HL-60 (cell line): ENCODE results near the gene CRIP1.

Experiments
- POLR2AphosphoS5 ChIP-seq: IDR thresholded peaks from 2 replicates; pipeline ENCODE4 v1.6.1; 2012; ENCODE audit warnings: low read depth
- TF ChIP-seq, protein P1 (sequence below): IDR thresholded peaks from one replicate; pipeline ENCODE4 v1.5.1; 2011; ENCODE audit warnings: low read length, control low read depth, inconsistent platforms; ENCODE audit not compliant: insufficient read depth

DNA sequence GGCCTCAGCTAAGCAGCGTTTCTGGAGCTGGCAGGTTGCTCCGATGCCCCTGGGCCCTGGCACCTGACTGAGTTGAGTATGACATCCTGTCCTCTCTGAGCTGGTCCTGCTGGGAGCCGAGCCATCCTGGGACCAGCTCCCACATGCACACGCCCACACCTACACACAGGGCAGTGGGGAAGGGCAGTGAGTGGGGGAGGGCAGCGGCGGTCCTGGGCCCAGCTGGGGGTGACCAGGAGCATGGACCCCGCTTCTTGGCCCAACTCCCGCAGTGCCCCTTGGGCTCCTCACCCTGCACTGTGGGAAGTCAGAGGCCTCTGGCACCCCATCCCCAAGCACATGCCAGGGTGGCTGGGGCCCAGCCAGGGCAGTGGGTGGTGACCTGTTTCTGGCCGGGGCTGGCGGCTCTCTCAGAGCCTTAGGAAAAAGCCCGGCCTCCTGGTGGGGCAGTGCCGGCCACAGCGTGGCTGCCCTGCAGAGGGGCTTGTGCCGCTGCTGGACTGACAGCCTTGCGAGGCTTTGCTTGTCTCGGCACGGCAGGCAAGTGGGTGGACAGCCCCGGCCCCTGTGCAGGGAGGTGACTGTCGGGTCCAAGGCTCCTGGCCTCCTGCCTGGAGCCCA is 18.0 kb upstream of the CRIP1 start:
- TF ChIP-seq, protein P1, sequence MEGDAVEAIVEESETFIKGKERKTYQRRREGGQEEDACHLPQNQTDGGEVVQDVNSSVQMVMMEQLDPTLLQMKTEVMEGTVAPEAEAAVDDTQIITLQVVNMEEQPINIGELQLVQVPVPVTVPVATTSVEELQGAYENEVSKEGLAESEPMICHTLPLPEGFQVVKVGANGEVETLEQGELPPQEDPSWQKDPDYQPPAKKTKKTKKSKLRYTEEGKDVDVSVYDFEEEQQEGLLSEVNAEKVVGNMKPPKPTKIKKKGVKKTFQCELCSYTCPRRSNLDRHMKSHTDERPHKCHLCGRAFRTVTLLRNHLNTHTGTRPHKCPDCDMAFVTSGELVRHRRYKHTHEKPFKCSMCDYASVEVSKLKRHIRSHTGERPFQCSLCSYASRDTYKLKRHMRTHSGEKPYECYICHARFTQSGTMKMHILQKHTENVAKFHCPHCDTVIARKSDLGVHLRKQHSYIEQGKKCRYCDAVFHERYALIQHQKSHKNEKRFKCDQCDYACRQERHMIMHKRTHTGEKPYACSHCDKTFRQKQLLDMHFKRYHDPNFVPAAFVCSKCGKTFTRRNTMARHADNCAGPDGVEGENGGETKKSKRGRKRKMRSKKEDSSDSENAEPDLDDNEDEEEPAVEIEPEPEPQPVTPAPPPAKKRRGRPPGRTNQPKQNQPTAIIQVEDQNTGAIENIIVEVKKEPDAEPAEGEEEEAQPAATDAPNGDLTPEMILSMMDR, result no peak
- TF ChIP-seq POLR2AphosphoS5, result no peak
